ENCODE data around the gene TBL1XR1.
"Not testable (repeated sequence)": the region's sequence is repeated elsewhere in the genome, so short reads cannot be mapped to it uniquely, and the experiment has no call there.

TBL1XR1 gene

DNA sequence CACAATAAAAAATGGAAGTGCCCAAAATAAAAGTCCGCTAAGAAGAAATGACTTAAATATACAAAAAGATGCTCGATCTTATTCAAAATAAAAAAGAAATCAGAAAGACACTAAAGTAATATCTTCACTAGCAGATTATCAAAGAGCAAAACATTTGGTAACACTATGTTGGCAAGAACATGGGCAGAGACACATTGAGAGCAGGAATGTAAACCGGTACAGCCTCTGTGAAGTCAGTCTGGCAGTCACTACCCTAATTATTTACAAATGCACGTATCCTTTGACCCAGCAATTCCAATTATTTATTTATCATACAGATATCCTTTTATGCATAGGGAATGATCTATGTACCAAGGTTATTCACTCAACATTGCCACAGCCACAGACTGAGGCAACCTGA lies 34.5 kb downstream of the TBL1XR1 start:
- Histone ChIP-seq H3K9me3 (ENCODE audit: insufficient read depth, low read length) (no peaks in the 10 kb centered on the region), H3K36me3 (ENCODE audit: low read length) (peaks cover 31% of the 10 kb centered on the region), H3K27me3 (ENCODE audit: low read length) (no peaks in the 10 kb centered on the region), H3K79me2 (ENCODE audit: insufficient read depth, low read length) (peaks cover 100% of the 10 kb centered on the region), H3F3A (ENCODE audit: insufficient read depth) (peaks cover 54% of the 10 kb centered on the region), H2AFZ (ENCODE audit: low read depth, low read length, severe bottlenecking) (no peak overlapping the region), H3K9ac (ENCODE audit: low read length) (no peak overlapping the region), H3K27ac (ENCODE audit: low read depth, low read length) (peak overlapping the region; percentile 16; the same call in 1 of the 2 replicates), H3K4me3 (ENCODE audit: insufficient read depth, low read length, poor library complexity, severe bottlenecking) (no peak overlapping the region), H3K9me2 (replicated peaks; ENCODE audit: insufficient read depth, low read length) (no peaks in the 10 kb centered on the region), H3K4me2 (ENCODE audit: low read depth, low read length, poor library complexity, severe bottlenecking) (no peak overlapping the region), H4K20me1 (ENCODE audit: low read depth, low read length) (peaks cover 58% of the 10 kb centered on the region)
- TF ChIP-seq CTCF (IDR thresholded peaks at IDR 0.05; ENCODE audit: insufficient read depth, low read length, poor library complexity, severe bottlenecking) (no peak), EZH2phosphoT487 (conservative IDR thresholded peaks at IDR 0.05; ENCODE audit: low read length) (no peak)

DNA sequence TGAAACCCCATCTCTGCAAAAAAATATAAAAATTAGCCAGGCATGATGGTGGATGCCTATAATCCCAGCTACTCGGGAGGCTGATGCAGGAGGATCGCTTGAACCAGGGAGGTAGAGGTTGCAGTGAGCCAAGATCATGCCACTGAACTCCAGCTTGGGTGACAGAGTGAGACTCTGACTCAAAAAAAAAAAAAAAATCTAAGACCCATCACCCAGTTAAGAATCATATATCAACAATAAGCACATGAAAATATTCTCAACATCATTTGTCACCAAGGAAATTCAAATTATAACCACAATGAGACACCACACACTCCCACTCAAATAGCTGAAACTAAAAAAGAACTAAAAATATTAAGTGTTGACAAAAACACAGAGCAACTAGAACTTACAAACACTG lies 35.7 kb downstream of the TBL1XR1 start:
- H3K9me2 ChIP-seq (replicated peaks; ENCODE audit: insufficient read depth, low read length); H3K27me3 ChIP-seq (ENCODE audit: low read length); H3K4me2 ChIP-seq (ENCODE audit: low read depth, low read length, poor library complexity, severe bottlenecking); H2AFZ ChIP-seq (ENCODE audit: low read depth, low read length, severe bottlenecking); H3K27ac ChIP-seq (ENCODE audit: low read depth, low read length); H3K9me3 ChIP-seq (ENCODE audit: insufficient read depth, low read length); H3K4me3 ChIP-seq (ENCODE audit: insufficient read depth, low read length, poor library complexity, severe bottlenecking); H3K9ac ChIP-seq (ENCODE audit: low read length): not testable (repeated sequence)
- Histone ChIP-seq H4K20me1 (ENCODE audit: low read depth, low read length) (peaks cover 47% of the 10 kb centered on the region), H3K79me2 (ENCODE audit: insufficient read depth, low read length) (peaks cover 100% of the 10 kb centered on the region), H3K36me3 (ENCODE audit: low read length) (peaks cover 26% of the 10 kb centered on the region; the same call in 1 of the 2 replicates), H3F3A (ENCODE audit: insufficient read depth) (peaks cover 59% of the 10 kb centered on the region)

- H3K27me3 ChIP-seq (ENCODE audit: low read length): no peaks in the 10 kb centered on the region
- peaks cover 100% of the 10 kb centered on the region for H3K79me2 ChIP-seq (ENCODE audit: insufficient read depth, low read length)
- peak overlapping the region; percentile 29 for H3K4me2 ChIP-seq (ENCODE audit: low read depth, low read length, poor library complexity, severe bottlenecking)
- TF ChIP-seq EZH2phosphoT487 (conservative IDR thresholded peaks at IDR 0.05; ENCODE audit: low read length): no peak
- TF ChIP-seq CTCF (IDR thresholded peaks at IDR 0.05; ENCODE audit: insufficient read depth, low read length, poor library complexity, severe bottlenecking): no peak
- no peaks in the 10 kb centered on the region for H3K9me3 ChIP-seq (ENCODE audit: insufficient read depth, low read length)
- peaks cover 15% of the 10 kb centered on the region; the same call in 1 of the 2 replicates for H3K36me3 ChIP-seq (ENCODE audit: low read length)
- H4K20me1 ChIP-seq (ENCODE audit: low read depth, low read length): peaks cover 31% of the 10 kb centered on the region
- peaks cover 62% of the 10 kb centered on the region for H3F3A ChIP-seq (ENCODE audit: insufficient read depth)
- no peak overlapping the region for H3K4me3 ChIP-seq (ENCODE audit: insufficient read depth, low read length, poor library complexity, severe bottlenecking)
- no peaks in the 10 kb centered on the region for H3K9me2 ChIP-seq (replicated peaks; ENCODE audit: insufficient read depth, low read length)
- H3K9ac ChIP-seq (ENCODE audit: low read length): no peak overlapping the region
- peak overlapping the region; percentile 27; the same call in 1 of the 2 replicates for H3K27ac ChIP-seq (ENCODE audit: low read depth, low read length)
- H2AFZ ChIP-seq (ENCODE audit: low read depth, low read length, severe bottlenecking): no peak overlapping the region
These were observed 38.8 kb downstream of the TBL1XR1 start for GRCh38 chr3:177158461-177158860.

DNA sequence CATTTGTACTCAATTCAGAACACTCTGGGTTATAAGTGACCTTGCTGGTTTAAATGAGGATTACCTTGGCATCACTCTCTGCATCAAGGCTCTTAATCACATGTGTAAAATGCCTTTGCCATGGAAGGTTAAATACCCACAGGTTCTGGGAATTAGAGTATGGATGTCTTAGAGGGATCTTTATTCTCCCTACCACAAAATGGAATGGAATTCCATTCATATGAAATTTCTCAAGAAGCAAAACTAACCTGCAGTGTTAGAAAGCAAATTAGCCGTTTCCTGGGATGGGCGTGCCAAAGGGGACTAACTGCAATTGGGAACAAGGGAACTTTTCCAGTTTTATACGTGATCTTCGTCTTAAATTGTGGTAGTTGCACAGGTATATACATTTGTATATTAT lies 39.8 kb downstream of the TBL1XR1 start:
- peak overlapping the region; percentile 67 for H3K27ac ChIP-seq (ENCODE audit: low read depth, low read length)
- H3F3A ChIP-seq (ENCODE audit: insufficient read depth): peaks cover 67% of the 10 kb centered on the region
- H3K27me3 ChIP-seq (ENCODE audit: low read length): no peaks in the 10 kb centered on the region
- no peak overlapping the region for H2AFZ ChIP-seq (ENCODE audit: low read depth, low read length, severe bottlenecking)
- H3K36me3 ChIP-seq (ENCODE audit: low read length): peaks cover 14% of the 10 kb centered on the region; the same call in 1 of the 2 replicates
- H3K79me2 ChIP-seq (ENCODE audit: insufficient read depth, low read length): peaks cover 100% of the 10 kb centered on the region
- TF ChIP-seq CTCF (IDR thresholded peaks at IDR 0.05; ENCODE audit: insufficient read depth, low read length, poor library complexity, severe bottlenecking) (no peak), EZH2phosphoT487 (conservative IDR thresholded peaks at IDR 0.05; ENCODE audit: low read length) (no peak)
- H3K4me3 ChIP-seq (ENCODE audit: insufficient read depth, low read length, poor library complexity, severe bottlenecking): no peak overlapping the region
- H3K4me2 ChIP-seq (ENCODE audit: low read depth, low read length, poor library complexity, severe bottlenecking): peak overlapping the region; percentile 20
- no peaks in the 10 kb centered on the region for H3K9me3 ChIP-seq (ENCODE audit: insufficient read depth, low read length)
- peaks cover 26% of the 10 kb centered on the region for H4K20me1 ChIP-seq (ENCODE audit: low read depth, low read length)
- H3K9ac ChIP-seq (ENCODE audit: low read length): no peak overlapping the region
- H3K9me2 ChIP-seq (replicated peaks; ENCODE audit: insufficient read depth, low read length): no peaks in the 10 kb centered on the region
